GM12878 (cell line): ENCODE measurements around the gene MAX. TPM values are rescaled to one million over a fixed set of nuclear protein-coding genes. Genes with fewer than 3 reads are reported as not detected.

Source experiments
- ATAC-seq: fragments of 200-7000 bp; cut with Tn5 transposase; 3 replicates; pipeline ENCODE4 v1.9.1; 2020; ENCODE audit warnings: mild to moderate bottlenecking, moderate library complexity
- BruUV-seq: library from RNA; stranded (reverse); fragments of 400-500 nt; replicated peaks from 2 replicates; lab custom pipeline; 2021; lab: Mats Ljungman, UMichigan
- CTCF ChIA-PET: fragments of 300-600 bp; sonication (Branson Sonifier 250); formaldehyde crosslinking; extraction: SDS; loops from one replicate; lab custom pipeline; 2021; ENCODE audit warnings: inconsistent platforms; lab: Yijun Ruan, JAX
- POLR2A ChIA-PET: fragments of 350-600 bp; formaldehyde crosslinking; extraction: SDS; loops from one replicate; lab custom pipeline; 2021; ENCODE audit warnings: inconsistent platforms; lab: Charles Lee
- RAD21 ChIA-PET: fragments of 300-600 bp; sonication (Branson Sonifier 250); formaldehyde crosslinking; loops from one replicate; lab custom pipeline; 2023; ENCODE audit warnings: antibody characterized with exemption; ENCODE audit not compliant: unreplicated experiment; lab: Charles Lee
- SMC1A ChIA-PET: fragments of 300-600 bp; sonication (Branson Sonifier 250); formaldehyde crosslinking; loops from one replicate; lab custom pipeline; 2023; ENCODE audit not compliant: unreplicated experiment, uncharacterized antibody; lab: Charles Lee
- DNase-seq: peaks from one replicate; pipeline ENCODE4 v3.0.0-alpha.2; 2011; ENCODE audit warnings: low read depth, low spot score
- FAIRE-seq: peaks from 3 replicates; lab custom pipeline; 2011; peaks lifted over from hg19 to GRCh38; lab: Jason Lieb, UNC
- H2AFZ ChIP-seq: 2 replicates; pipeline ENCODE4 v1.6.0; 2011; ENCODE audit warnings: low read depth, low read length, control low read depth; ENCODE audit not compliant: control insufficient read depth
- H3K27ac ChIP-seq: 2 replicates; pipeline ENCODE4 v1.5.1; 2011; ENCODE audit warnings: control low read depth; ENCODE audit not compliant: control insufficient read depth, insufficient read depth
- H3K27me3 ChIP-seq, 2 experiments: replicated peaks in 1 of 2; 2 replicates each; pipeline versions ENCODE4 v1.6.0 to v1.6.1; 2011; ENCODE audit warnings: low read length in 1 of 2; ENCODE audit not compliant: control insufficient read depth in 2 of 2, insufficient read depth in 2 of 2
- H3K36me3 ChIP-seq, 2 experiments: 2 replicates each; pipeline ENCODE4 v1.5.1; 2011; ENCODE audit warnings: low read length in 1 of 2; ENCODE audit not compliant: control insufficient read depth in 2 of 2, insufficient read depth in 2 of 2
- H3K4me1 ChIP-seq: 2 replicates; pipeline ENCODE4 v1.6.1; 2011; ENCODE audit warnings: mild to moderate bottlenecking, low read length, moderate library complexity, mixed read lengths; ENCODE audit not compliant: control insufficient read depth, insufficient read depth
- H3K4me2 ChIP-seq: 2 replicates; pipeline ENCODE4 v1.6.0; 2011; ENCODE audit warnings: control low read depth; ENCODE audit not compliant: control insufficient read depth, insufficient read depth
- H3K4me3 ChIP-seq: fragments of 200-600 bp; sonication (generic); 2 replicates; pipeline ENCODE4 v1.5.1; 2016
- H3K79me2 ChIP-seq: 2 replicates; pipeline ENCODE4 v1.6.0; 2011; ENCODE audit warnings: low read length; ENCODE audit not compliant: control insufficient read depth, insufficient read depth
- H3K9ac ChIP-seq: 2 replicates; pipeline ENCODE4 v1.8.0; 2011; ENCODE audit warnings: low read length, control low read depth, mixed read lengths; ENCODE audit not compliant: control insufficient read depth, insufficient read depth
- H3K9me3 ChIP-seq: replicated peaks from 3 replicates; pipeline ENCODE4 v1.5.1; 2011; ENCODE audit warnings: mild to moderate bottlenecking, low read length; ENCODE audit not compliant: control insufficient read depth, insufficient read depth
- H4K20me1 ChIP-seq: 2 replicates; pipeline ENCODE4 v1.6.0; 2011; ENCODE audit not compliant: control insufficient read depth, insufficient read depth
- ASH2L ChIP-seq: fragments of 300-600, 200-600 bp; sonication (generic); IDR thresholded peaks from 2 replicates; pipeline ENCODE4 v1.6.1; 2017; ENCODE audit warnings: low read depth, mild to moderate bottlenecking, borderline replicate concordance
- BCL11A ChIP-seq: IDR thresholded peaks from 2 replicates; pipeline ENCODE4 v1.6.1; 2011; ENCODE audit warnings: low read depth, low read length
- BHLHE40 ChIP-seq, 2 experiments: fragments of 450-650 bp in 1 of 2; IDR thresholded peaks; 2 replicates each; pipeline ENCODE4 v1.6.1; 2011 to 2017; ENCODE audit warnings: low read depth in 2 of 2, borderline replicate concordance in 1 of 2, improper control_type of control experiment in 1 of 2, low read length in 1 of 2, mild to moderate bottlenecking in 1 of 2
- DPF2 ChIP-seq: fragments of 450-650 bp; IDR thresholded peaks from 2 replicates; pipeline ENCODE4 v1.6.1; 2017; ENCODE audit warnings: mild to moderate bottlenecking
- GATAD2B ChIP-seq: fragments of 450-650 bp; conservative IDR thresholded peaks from 2 replicates; pipeline ENCODE4 v1.6.1; 2017; ENCODE audit warnings: low read depth, mild to moderate bottlenecking, moderate library complexity
- IKZF2 ChIP-seq, 2 experiments: fragments of 450-650 bp; IDR thresholded peaks; 2 replicates each; pipeline ENCODE4 v1.6.1; 2017; ENCODE audit warnings: mild to moderate bottlenecking in 2 of 2, moderate library complexity in 2 of 2
- IRF3 ChIP-seq: fragments of 450-650 bp; IDR thresholded peaks from 2 replicates; pipeline ENCODE4 v1.6.1; 2014; ENCODE audit warnings: mild to moderate bottlenecking
- IRF4 ChIP-seq: IDR thresholded peaks from 2 replicates; pipeline ENCODE4 v1.6.1; 2011; ENCODE audit warnings: low read depth, low read length
- PML ChIP-seq: IDR thresholded peaks from 2 replicates; pipeline ENCODE4 v1.6.1; 2012; ENCODE audit warnings: low read length, inconsistent platforms
- POLR2AphosphoS5 ChIP-seq: IDR thresholded peaks from 2 replicates; pipeline ENCODE4 v1.6.1; 2011; ENCODE audit warnings: mild to moderate bottlenecking, low read length, inconsistent platforms
- RELB ChIP-seq: fragments of 450-650 bp; IDR thresholded peaks from 2 replicates; pipeline ENCODE4 v1.6.1; 2017; ENCODE audit warnings: low read depth, mild to moderate bottlenecking, moderate library complexity
- RUNX3 ChIP-seq: IDR thresholded peaks from 2 replicates; pipeline ENCODE4 v1.6.1; 2012; ENCODE audit warnings: low read length, inconsistent platforms
- USF1 ChIP-seq: IDR thresholded peaks from 2 replicates; pipeline ENCODE4 v1.6.1; 2011; ENCODE audit warnings: borderline replicate concordance, low read depth, mild to moderate bottlenecking, moderate library complexity, mixed read lengths, low read length; ENCODE audit not compliant: insufficient read depth; ENCODE audit errors: extremely low read length
- ZNF217 ChIP-seq: fragments of 450-650 bp; IDR thresholded peaks from 2 replicates; pipeline ENCODE4 v1.6.1; 2017; ENCODE audit warnings: antibody characterized with exemption, mild to moderate bottlenecking
- ZNF274 ChIP-seq: IDR thresholded peaks from one replicate; pipeline ENCODE4 v1.8.0; 2011; ENCODE audit not compliant: insufficient read length, insufficient read depth
- ZNF384 ChIP-seq: IDR thresholded peaks from 2 replicates; pipeline ENCODE4 v1.6.1; 2012; ENCODE audit warnings: low read depth, mild to moderate bottlenecking, low read length, improper control_type of control experiment, borderline replicate concordance
- WGBS: methylation state at CpG from one replicate; pipeline ENCODE4 v1.1.6; 2016; ENCODE audit warnings: low lambda C conversion rate; ENCODE audit not compliant: insufficient replicate concordance, insufficient coverage; ENCODE audit errors: missing lambda C conversion rate; 5-methylcytosine and 5-hydroxymethylcytosine counted together
- in situ Hi-C: fragments of 300-500 bp; cut with MboI; formaldehyde crosslinking; loops from 9 replicates; pipeline ENCODE4 v1.14.3; 2018; ENCODE audit warnings: mixed read lengths
- intact Hi-C: fragments of 100-400 bp; cut with micrococcal nuclease; formaldehyde crosslinking; loops from one replicate; pipeline ENCODE4 v1.14.2; 2022; ENCODE audit not compliant: unreplicated experiment
- polyA plus RNA-seq, 11 experiments: library from polyadenylated mRNA; depleted of rRNA in 4 of 11; unstranded in 6 of 11; stranded (reverse) in 5 of 11; fragments of >200 nt; fragmentation: Nextera tagmentation in 4 of 11; fragmentation: Illumina TruSeq in 1 of 11; extraction: Ambion mirVana in 4 of 11; extraction: Trizol in 1 of 11; gene quantifications; 1 replicate in 1 of 11; 2 replicates in 10 of 11; pipeline versions ENCODE4 v1.2.1 to v1.2.3, GENCODE V29; 2011 to 2016; ENCODE audit warnings: inconsistent platforms in 2 of 11, missing spikeins in 2 of 11, low read depth in 1 of 11
- total RNA-seq, 4 experiments: library from RNA; depleted of rRNA in 3 of 4; stranded (reverse); fragments of >200 nt in 3 of 4; fragmentation: Illumina TruSeq in 1 of 4; extraction: Trizol in 1 of 4; gene quantifications; 2 replicates each; pipeline versions ENCODE4 v1.2.1 to v1.2.3, GENCODE V29; 2013 to 2021
- TF ChIP-seq, protein P1 (sequence below): IDR thresholded peaks from 2 replicates; pipeline ENCODE4 v1.6.1; 2011; ENCODE audit warnings: mild to moderate bottlenecking, low read depth, low read length, moderate library complexity; ENCODE audit not compliant: insufficient replicate concordance
- TF ChIP-seq, protein P2 (sequence below): IDR thresholded peaks from 2 replicates; pipeline ENCODE4 v1.6.1; 2012; ENCODE audit warnings: low read depth, low read length, improper control_type of control experiment

Gene MAX
- total and polyA plus RNA-seq, 10 of the 15 experiments (the other 5 are each of a cell fraction or from before 2014, with no cell fraction given), result 21.5 to 122 (median 67.5) TPM

DNA sequence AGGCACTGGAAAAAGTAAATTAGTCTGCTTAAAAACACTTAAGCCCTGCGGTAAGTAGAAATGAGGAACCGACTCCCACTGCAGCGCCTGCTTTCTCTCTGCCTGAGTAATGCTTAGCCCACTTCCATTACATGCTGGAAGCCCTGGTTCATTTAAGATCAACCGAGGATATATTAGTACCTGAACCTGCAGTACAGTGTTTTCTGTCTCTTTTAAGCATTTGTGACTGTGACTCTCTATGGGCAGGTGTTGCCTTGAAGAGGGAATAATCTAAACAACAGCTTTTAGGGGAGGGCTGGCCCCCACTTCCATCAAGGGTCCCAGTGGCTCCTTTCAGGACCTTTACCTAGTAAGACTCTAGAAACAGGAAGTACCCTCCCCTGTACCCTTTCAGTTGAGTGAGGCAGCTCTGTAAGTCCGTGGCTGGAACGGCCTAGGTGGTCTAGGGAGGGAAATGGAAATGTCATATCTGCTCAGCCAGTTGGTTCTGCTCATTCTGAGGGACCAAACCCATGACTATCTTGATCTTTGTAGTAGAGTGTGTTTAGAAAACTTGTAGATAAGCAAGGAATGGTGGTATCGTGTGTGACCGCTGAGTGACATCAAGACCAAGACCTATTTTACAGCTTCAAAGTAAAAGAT is 59.5 kb downstream of the MAX start:
- H4K20me1 ChIP-seq, result no peaks in the 10 kb centered on the region
- ATAC-seq (peak; percentile 92), DNase-seq (peak; percentile 8), FAIRE-seq (peak; percentile 13)
- H3K27ac ChIP-seq, result 0 out of 2 replicates have a peak overlapping the region, but pooled peaks have one; percentile 15
- BruUV-seq, result no TSS peak
- H3K4me2 ChIP-seq, result no peak overlapping the region
- ChIA-PET POLR2A (no interaction called here), CTCF (interaction anchor here (1.3 to 2.4 kb wide), 2 partner anchors 9 to 23 kb away, joined by 3 to 5 read pairs; no protein-coding TSS in a partner anchor), SMC1A (interaction anchor here (1.2 to 1.9 kb wide), 2 partner anchors 21 to 54 kb away, joined by 3 to 4 read pairs; no protein-coding TSS in a partner anchor), RAD21 (no interaction called here)
- 73% methylated on average over 8 of the region's 8 CpGs for WGBS
- peaks cover 12 to 13% of the 10 kb centered on the region in 2 experiments for H3K36me3 ChIP-seq
- no peak overlapping the region for H3K4me3 ChIP-seq
- no peak overlapping the region for H2AFZ ChIP-seq
- in situ Hi-C loops (no loop called here), intact Hi-C loops (no loop called here)
- H3K79me2 ChIP-seq, result no peaks in the 10 kb centered on the region
- no peaks in the 10 kb centered on the region for H3K9me3 ChIP-seq
- peaks cover 6% of the 10 kb centered on the region; the same call in 1 of the 2 replicates for H3K4me1 ChIP-seq
- no peaks in the 10 kb centered on the region for H3K27me3 ChIP-seq
- H3K9ac ChIP-seq, result no peak overlapping the region
- TF ChIP-seq POLR2AphosphoS5 (no peak), IRF3 (no peak), USF1 (no peak), BCL11A (no peak), RUNX3 (peak; percentile 57), BHLHE40 (IDR thresholded peaks at IDR 0.05; ENCODE audit: borderline replicate concordance in 1 of 2, low read depth in 2 of 2, low read length in 1 of 2) (no peak), GATAD2B (no peak), ZNF274 (no peak), IRF4 (0 out of 2 replicates have a peak, but pooled peaks have one; percentile 33), ZNF384 (no peak), RELB (0 out of 2 replicates have a peak, but pooled peaks have one; percentile 29), DPF2 (peak; percentile 33; the same call in 1 of the 2 replicates), ZNF217 (no peak), PML (no peak), ASH2L (no peak), IKZF2 (IDR thresholded peaks at IDR 0.05) (peak; percentile 30 to 34; a peak in 2 of 4 replicates)
- TF ChIP-seq, protein P1, sequence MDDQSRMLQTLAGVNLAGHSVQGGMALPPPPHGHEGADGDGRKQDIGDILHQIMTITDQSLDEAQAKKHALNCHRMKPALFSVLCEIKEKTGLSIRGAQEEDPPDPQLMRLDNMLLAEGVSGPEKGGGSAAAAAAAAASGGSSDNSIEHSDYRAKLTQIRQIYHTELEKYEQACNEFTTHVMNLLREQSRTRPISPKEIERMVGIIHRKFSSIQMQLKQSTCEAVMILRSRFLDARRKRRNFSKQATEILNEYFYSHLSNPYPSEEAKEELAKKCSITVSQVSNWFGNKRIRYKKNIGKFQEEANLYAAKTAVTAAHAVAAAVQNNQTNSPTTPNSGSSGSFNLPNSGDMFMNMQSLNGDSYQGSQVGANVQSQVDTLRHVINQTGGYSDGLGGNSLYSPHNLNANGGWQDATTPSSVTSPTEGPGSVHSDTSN, result no peak
- TF ChIP-seq, protein P2, sequence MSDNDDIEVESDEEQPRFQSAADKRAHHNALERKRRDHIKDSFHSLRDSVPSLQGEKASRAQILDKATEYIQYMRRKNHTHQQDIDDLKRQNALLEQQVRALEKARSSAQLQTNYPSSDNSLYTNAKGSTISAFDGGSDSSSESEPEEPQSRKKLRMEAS, result no peak
